Pancreas (tissue), 8 donors: Measurements from ENCODE around the gene NFIC. TPM values are rescaled to one million over a fixed set of nuclear protein-coding genes. Genes with fewer than 3 reads are reported as not detected.

ENCODE experiments used
- polyA plus RNA-seq, 2 donors: library from polyadenylated mRNA; stranded (reverse); fragments of 200-250 nt; gene quantifications; one replicate each; pipeline ENCODE4 v1.2.3, GENCODE V29; 2013
- total RNA-seq, 6 donors: library from RNA; stranded (reverse); fragmentation: NEBNext Ultra II Directional in 4 of 6; extraction: Animal tissue kit (Norgen Biotek cat#: 25700) in 4 of 6; gene quantifications; one replicate each; pipeline versions ENCODE4 v1.2.1 to v1.2.4, GENCODE V29; 2021 to 2023
- donor health status: healthy with polysubstance abuse.
- donor health status: DM: no; HTN: no; CAD: no; lungs with moderate emphysema.
- donor health status: DM: no; HTN: no; CAD: no.
- donor health status: Bipolar disorder and iron deficiency.
- donor health status: DM: yes; HTN: yes; CAD: no.
- donor health status: DM: no; HTN: no; CAD: no.
- donor health status: DM: no; HTN: no; CAD: no.
- donor health status: DM: yes; HTN: yes; CAD: no.

Gene NFIC
- total and polyA plus RNA-seq, 8 donors: 21.3 to 203 (median 115) TPM

Other genes starting within 250 kb of the NFIC start
- 1 to 10 TPM in 3 of 6 donors, under 1 TPM in 3; 0.19 to 3.0 (median 0.83) TPM for gene GNA15, start 230.6 kb upstream of the NFIC start, total RNA-seq
- 1 to 10 TPM; 1.3 to 2.4 TPM for gene GNA15, start 230.6 kb upstream of the NFIC start, polyA plus RNA-seq
- gene S1PR4, start 187.8 kb upstream of the NFIC start, total RNA-seq: 1 to 10 TPM in 1 of 6 donors, under 1 TPM in 3, not detected in 2; 0.67 to 1.1 (median 0.90) TPM
- gene S1PR4, start 187.8 kb upstream of the NFIC start, polyA plus RNA-seq: 1 to 10 TPM in 1 of 2 donors, under 1 TPM in 1; 0.23 to 1.1 TPM
- 10 to 100 TPM; 34.0 to 68.1 (median 42.3) TPM for gene NCLN, start 180.7 kb upstream of the NFIC start, total RNA-seq
- gene NCLN, start 180.7 kb upstream of the NFIC start, polyA plus RNA-seq: 10 to 100 TPM; 63.1 to 66.8 TPM
- 1 to 10 TPM in 2 of 6 donors, under 1 TPM in 4; 0.47 to 1.6 (median 0.65) TPM for gene CELF5, start 141.9 kb upstream of the NFIC start, total RNA-seq
- 1 to 10 TPM in 1 of 2 donors, under 1 TPM in 1; 0.30 to 1.2 TPM for gene CELF5, start 141.9 kb upstream of the NFIC start, polyA plus RNA-seq
- 1 to 10 TPM; 1.2 to 6.8 (median 3.1) TPM for gene SMIM24, start 113.9 kb downstream of the NFIC start, total RNA-seq
- gene SMIM24, start 113.9 kb downstream of the NFIC start, polyA plus RNA-seq: 100 to 1,000 TPM in 1 of 2 donors, 10 to 100 TPM in 1; 16.2 to 143 TPM
- gene SMIM44, start 116.9 kb downstream of the NFIC start, total RNA-seq: not detected
- under 1 TPM in 1 of 2 donors, not detected in 1; 0.92 TPM for gene SMIM44, start 116.9 kb downstream of the NFIC start, polyA plus RNA-seq
- gene DOHH, start 134.1 kb downstream of the NFIC start, total RNA-seq: 1 to 10 TPM; 3.2 to 8.0 (median 4.7) TPM
- gene DOHH, start 134.1 kb downstream of the NFIC start, polyA plus RNA-seq: 10 to 100 TPM in 1 of 2 donors, 1 to 10 TPM in 1; 7.3 to 10.5 TPM
- 10 to 100 TPM; 15.1 to 28.1 (median 19.2) TPM for gene FZR1, start 139.7 kb downstream of the NFIC start, total RNA-seq
- gene FZR1, start 139.7 kb downstream of the NFIC start, polyA plus RNA-seq: 10 to 100 TPM; 20.8 to 34.2 TPM
- gene TEKTIP1, start 172.6 kb downstream of the NFIC start, total RNA-seq: 1 to 10 TPM in 4 of 6 donors, under 1 TPM in 2; 0.73 to 2.6 (median 1.7) TPM
- gene TEKTIP1, start 172.6 kb downstream of the NFIC start, polyA plus RNA-seq: 1 to 10 TPM; 3.3 to 5.6 TPM
- gene MFSD12, start 191.0 kb downstream of the NFIC start, total RNA-seq: 10 to 100 TPM; 24.8 to 53.8 (median 39.2) TPM
- 10 to 100 TPM; 29.6 to 53.6 TPM for gene MFSD12, start 191.0 kb downstream of the NFIC start, polyA plus RNA-seq
- 10 to 100 TPM; 26.3 to 45.7 (median 30.6) TPM for gene HMG20B, start 206.4 kb downstream of the NFIC start, total RNA-seq
- gene HMG20B, start 206.4 kb downstream of the NFIC start, polyA plus RNA-seq: 100 to 1,000 TPM in 1 of 2 donors, 10 to 100 TPM in 1; 84.0 to 102 TPM
- under 1 TPM; 0.17 to 0.34 (median 0.28) TPM for gene GIPC3, start 218.9 kb downstream of the NFIC start, total RNA-seq
- gene GIPC3, start 218.9 kb downstream of the NFIC start, polyA plus RNA-seq: under 1 TPM; 0.72 to 0.92 TPM
- 1 to 10 TPM in 2 of 6 donors, under 1 TPM in 4; 0.42 to 1.2 (median 0.50) TPM for gene TBXA2R, start 240.3 kb downstream of the NFIC start, total RNA-seq
- gene TBXA2R, start 240.3 kb downstream of the NFIC start, polyA plus RNA-seq: 1 to 10 TPM in 1 of 2 donors, under 1 TPM in 1; 0.95 to 1.5 TPM